IgD-negative memory B cell (primary cell): ENCODE results near the gene RNF151. TPM values are rescaled to one million over a fixed set of nuclear protein-coding genes. Genes with fewer than 3 reads are reported as not detected.
"Not testable (repeated sequence)": the region's sequence is repeated elsewhere in the genome, so short reads cannot be mapped to it uniquely, and the experiment has no call there.

Source experiments
- H3K27ac Mint-ChIP-seq, 3 donors: one replicate each; pipeline ENCODE4 v1.8.0; 2020 to 2022; ENCODE audit warnings: mild to moderate bottlenecking in 3 of 3, mixed read lengths in 3 of 3, moderate library complexity in 1 of 3
- H3K27me3 Mint-ChIP-seq: one replicate; pipeline ENCODE4 v1.8.0; 2021; ENCODE audit warnings: mixed read lengths
- H3K36me3 Mint-ChIP-seq: one replicate; pipeline ENCODE4 v1.8.0; 2020; ENCODE audit warnings: mild to moderate bottlenecking, mixed read lengths
- H3K4me1 Mint-ChIP-seq, 3 donors: one replicate each; pipeline ENCODE4 v1.8.0; 2020 to 2022; ENCODE audit warnings: mixed read lengths in 3 of 3, mild to moderate bottlenecking in 1 of 3
- H3K4me3 Mint-ChIP-seq, 4 donors: one replicate each; pipeline ENCODE4 v1.8.0; 2020 to 2022; ENCODE audit warnings: mild to moderate bottlenecking in 4 of 4, mixed read lengths in 4 of 4, moderate library complexity in 3 of 4
- H3K9me3 Mint-ChIP-seq, 3 donors: one replicate each; pipeline ENCODE4 v1.8.0; 2020 to 2021; ENCODE audit warnings: mixed read lengths in 3 of 3, mild to moderate bottlenecking in 1 of 3
- polyA plus RNA-seq: library from polyadenylated mRNA; unstranded; fragments of 300-500 nt; fragmentation: Illumina TruSeq; gene quantifications from one replicate; pipeline ENCODE4 v1.2.3, GENCODE V29; 2021

RNF151 gene, protein sequence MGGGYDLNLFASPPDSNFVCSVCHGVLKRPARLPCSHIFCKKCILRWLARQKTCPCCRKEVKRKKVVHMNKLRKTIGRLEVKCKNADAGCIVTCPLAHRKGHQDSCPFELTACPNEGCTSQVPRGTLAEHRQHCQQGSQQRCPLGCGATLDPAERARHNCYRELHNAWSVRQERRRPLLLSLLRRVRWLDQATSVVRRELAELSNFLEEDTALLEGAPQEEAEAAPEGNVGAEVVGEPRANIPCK
- not detected for polyA plus RNA-seq

GRCh38 chr16:1966460-1966859, at the start of gene RNF151:
RNF151 (plus strand) TSS chr16:1966856; CDS start chr16:1966882, 26 bp downstream.
- Mint-ChIP-seq H3K27ac (peak within 1 kb of the TSS; percentile 95 to 100 (median 99)), H3K27me3 (peaks cover 4% of the 10 kb centered on the region), H3K4me3 (peak within 1 kb of the TSS; percentile 93 to 100 (median 96)), H3K4me1 (peaks cover 14 to 23% (median 21%) of the 10 kb centered on the region in 3 donors), H3K36me3 (peaks cover 3% of the 10 kb centered on the region), H3K9me3 (no peaks in the 10 kb centered on the region)

DNA sequence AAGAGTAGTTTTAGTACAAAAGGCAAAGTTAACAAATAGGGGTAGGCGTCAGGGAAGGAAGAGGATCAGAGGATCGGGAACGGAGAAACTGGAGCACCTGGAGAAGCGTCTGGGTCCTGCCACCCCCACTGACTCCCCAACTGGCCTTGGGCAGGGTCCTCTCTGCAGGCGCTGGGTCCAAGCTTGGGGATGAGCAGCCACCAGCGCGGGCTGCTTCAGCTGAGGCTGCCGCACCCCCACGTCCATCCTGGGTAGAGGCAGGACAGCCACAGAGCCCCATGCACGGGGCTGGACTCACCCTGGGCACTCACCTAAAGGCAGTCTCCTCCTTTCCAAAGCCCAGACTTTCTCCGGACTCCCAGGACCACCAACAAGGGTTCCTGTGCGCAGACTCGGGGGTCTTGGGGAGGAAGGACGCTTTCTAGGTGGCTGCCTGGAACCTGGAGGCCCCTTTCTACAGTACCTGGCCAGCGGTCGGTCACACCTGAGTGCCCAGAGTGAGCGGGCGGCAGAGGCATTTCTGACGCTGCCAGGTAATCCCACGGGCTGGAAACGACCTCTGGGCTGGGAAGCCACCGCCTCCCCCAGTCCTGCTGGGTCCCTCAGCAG, 49.5 kb upstream of the RNF151 start:
- Mint-ChIP-seq H3K4me3 (no peak overlapping the region), H3K27ac (no peak overlapping the region), H3K4me1 (no peaks in the 10 kb centered on the region), H3K27me3 (peaks cover 47% of the 10 kb centered on the region), H3K36me3 (no peaks in the 10 kb centered on the region), H3K9me3 (no peaks in the 10 kb centered on the region)

DNA sequence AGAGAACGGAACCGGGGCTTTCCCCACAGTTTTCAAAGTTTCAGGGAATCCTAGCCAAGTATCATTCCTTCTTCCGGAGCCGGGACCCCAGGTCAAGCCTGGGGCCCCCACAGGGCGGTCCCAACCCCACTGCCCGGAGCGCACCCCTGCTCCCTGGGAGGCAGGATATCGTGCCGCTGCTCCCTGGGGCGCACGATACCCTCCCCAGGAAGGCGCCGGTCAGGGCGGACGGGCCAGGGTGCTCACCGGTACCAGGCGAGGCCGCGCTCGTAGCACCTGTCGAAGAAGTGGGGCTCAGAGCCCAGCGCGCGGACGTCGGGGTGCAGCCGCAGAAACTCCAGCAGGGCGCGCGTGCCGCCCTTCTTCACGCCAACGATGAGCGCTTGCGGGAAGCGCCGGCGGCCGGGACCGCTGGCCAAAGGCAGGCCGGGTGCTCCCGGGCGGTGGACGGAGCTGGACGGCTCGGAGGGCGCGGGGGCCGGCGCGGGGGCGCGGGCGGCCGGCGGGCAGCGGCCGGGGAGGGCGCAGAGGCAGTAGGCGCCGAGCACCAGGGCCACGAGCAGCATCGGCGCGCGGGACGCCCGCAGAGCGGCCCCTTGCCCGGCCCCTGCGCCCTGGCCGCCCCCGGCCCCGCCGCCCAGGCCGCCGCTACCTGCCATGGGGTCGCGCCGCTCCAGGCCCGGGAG, 48.8 kb upstream of the RNF151 start:
- Mint-ChIP-seq H3K27me3 (peaks cover 48% of the 10 kb centered on the region), H3K4me3 (no peak overlapping the region), H3K9me3 (peaks cover 0 to 3% (median 2%) of the 10 kb centered on the region in 3 donors), H3K36me3 (peaks cover 2% of the 10 kb centered on the region), H3K4me1 (peaks cover 0 to 4% (median 0%) of the 10 kb centered on the region in 3 donors), H3K27ac (no peak overlapping the region)

GRCh38 chr16:1918351-1919326, 48.0 kb upstream of the RNF151 start, which contains the start of gene HS3ST6:
HS3ST6 (minus strand) TSS chr16:1918415; CDS start chr16:1918323, 92 bp downstream.
- H3K9me3 Mint-ChIP-seq = peaks cover 0 to 3% (median 2%) of the 10 kb centered on the region in 3 donors
- H3K4me1 Mint-ChIP-seq = peaks cover 0 to 4% (median 0%) of the 10 kb centered on the region in 3 donors
- peaks cover 2% of the 10 kb centered on the region for H3K36me3 Mint-ChIP-seq
- H3K27ac Mint-ChIP-seq = no peak within 1 kb of the TSS
- H3K4me3 Mint-ChIP-seq = peak within 1 kb of the TSS in 1 of 4 donors; percentile 80
- H3K27me3 Mint-ChIP-seq = peaks cover 50% of the 10 kb centered on the region

- H3K27me3 Mint-ChIP-seq = peaks cover 52% of the 10 kb centered on the region
- H3K36me3 Mint-ChIP-seq = peaks cover 2% of the 10 kb centered on the region
- no peak overlapping the region for H3K27ac Mint-ChIP-seq
- H3K4me1 Mint-ChIP-seq = peaks cover 0 to 4% (median 0%) of the 10 kb centered on the region in 3 donors
- H3K9me3 Mint-ChIP-seq = peaks cover 0 to 3% (median 2%) of the 10 kb centered on the region in 3 donors
- H3K4me3 Mint-ChIP-seq = no peak overlapping the region
Observed at GRCh38 chr16:1919327-1919998, 47.2 kb upstream of the RNF151 start.

- not testable (repeated sequence) for H3K27ac Mint-ChIP-seq, H3K4me3 Mint-ChIP-seq, H3K4me1 Mint-ChIP-seq, H3K9me3 Mint-ChIP-seq, H3K36me3 Mint-ChIP-seq
- H3K27me3 Mint-ChIP-seq = peaks cover 52% of the 10 kb centered on the region
Observed at GRCh38 chr16:1920122-1920521, 46.5 kb upstream of the RNF151 start.

- peaks cover 47% of the 10 kb centered on the region for H3K27me3 Mint-ChIP-seq
- peaks cover 2% of the 10 kb centered on the region for H3K36me3 Mint-ChIP-seq
- H3K27ac Mint-ChIP-seq = no peak overlapping the region
- H3K4me1 Mint-ChIP-seq = peaks cover 0 to 4% (median 0%) of the 10 kb centered on the region in 3 donors
- no peak overlapping the region for H3K4me3 Mint-ChIP-seq
- peaks cover 0 to 3% (median 2%) of the 10 kb centered on the region in 3 donors for H3K9me3 Mint-ChIP-seq
Observed at GRCh38 chr16:1920727-1921171, 45.9 kb upstream of the RNF151 start.

DNA sequence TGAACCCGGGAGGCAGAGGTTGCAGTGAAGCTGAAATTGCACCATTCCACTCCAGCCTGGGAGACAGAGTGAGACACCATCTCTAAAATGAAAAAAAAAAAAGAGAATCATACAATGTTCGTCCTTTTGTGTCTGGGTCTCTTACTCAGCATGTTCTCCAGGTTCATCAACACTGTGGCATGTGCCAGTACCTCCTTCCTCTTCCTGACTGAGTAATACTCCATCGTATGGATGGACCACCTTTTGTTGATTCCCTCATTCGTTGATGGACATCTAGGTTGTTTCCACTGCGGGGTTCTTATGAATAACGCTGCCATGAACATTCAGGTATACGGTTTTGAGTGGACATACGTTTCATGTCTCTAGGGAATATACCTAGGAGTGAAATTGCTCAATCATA, 44.3 kb upstream of the RNF151 start:
- no peak overlapping the region for H3K27ac Mint-ChIP-seq
- H3K27me3 Mint-ChIP-seq = peaks cover 34% of the 10 kb centered on the region
- H3K36me3 Mint-ChIP-seq = peaks cover 2% of the 10 kb centered on the region
- peaks cover 0 to 4% (median 0%) of the 10 kb centered on the region in 3 donors for H3K4me1 Mint-ChIP-seq
- H3K4me3 Mint-ChIP-seq = peak overlapping the region in 1 of 4 donors; percentile 40
- H3K9me3 Mint-ChIP-seq = peaks cover 0 to 3% (median 2%) of the 10 kb centered on the region in 3 donors

- H3K36me3 Mint-ChIP-seq = peaks cover 2% of the 10 kb centered on the region
- peaks cover 0 to 4% (median 0%) of the 10 kb centered on the region in 3 donors for H3K4me1 Mint-ChIP-seq
- no peak overlapping the region for H3K27ac Mint-ChIP-seq
- H3K27me3 Mint-ChIP-seq = peaks cover 33% of the 10 kb centered on the region
- no peak overlapping the region for H3K4me3 Mint-ChIP-seq
- H3K9me3 Mint-ChIP-seq = peaks cover 0 to 3% (median 2%) of the 10 kb centered on the region in 3 donors
Observed at GRCh38 chr16:1923299-1924034, 43.2 kb upstream of the RNF151 start.

- Mint-ChIP-seq H3K4me3 (no peak overlapping the region), H3K27ac (no peak overlapping the region), H3K9me3 (peaks cover 0 to 3% (median 2%) of the 10 kb centered on the region in 3 donors), H3K36me3 (peaks cover 2% of the 10 kb centered on the region), H3K4me1 (peaks cover 1 to 4% (median 2%) of the 10 kb centered on the region in 3 donors), H3K27me3 (peaks cover 33% of the 10 kb centered on the region)
Observed at GRCh38 chr16:1924095-1924494, 42.6 kb upstream of the RNF151 start.

DNA sequence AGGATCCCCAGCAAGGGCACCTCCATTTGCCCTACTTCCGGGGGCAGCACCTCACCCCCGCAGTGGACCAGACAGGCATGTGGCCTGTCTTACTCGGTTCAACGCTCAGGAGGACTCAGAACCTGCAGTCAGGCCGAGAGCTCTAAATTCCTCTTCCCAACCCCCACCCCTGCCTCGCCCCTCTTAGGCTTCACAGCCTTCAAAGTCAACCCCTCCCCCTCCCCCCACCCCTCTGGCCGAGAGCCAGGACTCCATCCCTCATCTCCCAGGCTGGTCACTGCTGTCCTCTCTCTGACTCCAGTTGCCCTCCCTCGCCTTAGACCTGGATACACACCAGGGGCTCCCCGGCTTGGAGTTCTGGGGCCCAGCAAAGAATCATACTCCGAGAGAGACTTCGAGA, 40.4 kb upstream of the RNF151 start:
- Mint-ChIP-seq H3K36me3 (peaks cover 2% of the 10 kb centered on the region), H3K9me3 (peaks cover 0 to 3% (median 2%) of the 10 kb centered on the region in 3 donors), H3K4me1 (peaks cover 2 to 4% (median 3%) of the 10 kb centered on the region in 3 donors), H3K4me3 (no peak overlapping the region), H3K27ac (no peak overlapping the region), H3K27me3 (peaks cover 22% of the 10 kb centered on the region)

DNA sequence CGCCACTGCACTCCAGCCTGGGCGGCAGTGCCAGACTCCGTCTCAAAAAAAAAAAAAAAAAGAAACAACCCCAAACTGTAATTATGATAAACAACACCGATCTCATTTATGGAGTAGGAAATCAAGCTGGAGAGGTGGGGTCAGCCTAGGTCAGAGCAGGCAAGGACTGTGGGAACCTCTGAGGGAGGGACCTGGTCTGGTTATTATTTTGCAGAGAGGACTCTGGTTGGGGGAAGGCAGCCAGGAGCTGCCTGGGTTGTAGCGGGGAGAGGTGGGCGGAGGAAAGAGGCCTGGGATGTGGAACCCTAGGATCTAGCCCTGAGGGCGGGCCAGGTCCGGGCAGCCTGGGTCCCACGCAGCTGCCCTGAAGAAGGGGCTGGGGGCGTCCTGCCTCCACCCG, 37.6 kb upstream of the RNF151 start:
- Mint-ChIP-seq H3K27ac (peak overlapping the region in 1 of 3 donors; percentile 44), H3K4me3 (peak overlapping the region in 3 of 4 donors; percentile 35 to 86 (median 70)), H3K27me3 (peaks cover 8% of the 10 kb centered on the region), H3K9me3 (no peaks in the 10 kb centered on the region), H3K4me1 (peaks cover 0 to 3% (median 2%) of the 10 kb centered on the region in 3 donors), H3K36me3 (no peaks in the 10 kb centered on the region)
